Astrocyte (in vitro differentiated cells and primary cell): Measurements from ENCODE around the gene SPTBN5. TPM values are rescaled to one million over a fixed set of nuclear protein-coding genes. Genes with fewer than 3 reads are reported as not detected.

Source experiments
- DNase-seq: peaks from one replicate; pipeline ENCODE4 v3.0.0-alpha.2; 2010; ENCODE audit warnings: low read depth
- FAIRE-seq: peaks from 2 replicates; lab custom pipeline; 2011; peaks lifted over from hg19 to GRCh38; lab: Jason Lieb, UNC
- H2AFZ ChIP-seq: 2 replicates; pipeline ENCODE4 v1.6.0; 2012; ENCODE audit warnings: low read depth, low read length, inconsistent platforms
- H3K27ac ChIP-seq: 2 replicates; pipeline ENCODE4 v1.5.1; 2011; ENCODE audit warnings: low read depth, low read length, inconsistent platforms
- H3K27me3 ChIP-seq: 2 replicates; pipeline ENCODE4 v1.6.0; 2011; ENCODE audit warnings: low read length, inconsistent platforms; ENCODE audit not compliant: insufficient read depth
- H3K36me3 ChIP-seq: 2 replicates; pipeline ENCODE4 v1.5.1; 2011; ENCODE audit warnings: low read length, inconsistent platforms; ENCODE audit not compliant: insufficient read depth
- H3K4me1 ChIP-seq: 2 replicates; pipeline ENCODE4 v1.5.1; 2011; ENCODE audit warnings: low read length, inconsistent platforms; ENCODE audit not compliant: insufficient read depth
- H3K4me2 ChIP-seq: 2 replicates; pipeline ENCODE4 v1.6.0; 2012; ENCODE audit warnings: low read length, inconsistent platforms
- H3K4me3 ChIP-seq: 2 replicates; pipeline ENCODE4 v1.5.1; 2011; ENCODE audit warnings: low read depth, mild to moderate bottlenecking, low read length, inconsistent platforms; ENCODE audit not compliant: insufficient read depth
- H3K79me2 ChIP-seq: 2 replicates; pipeline ENCODE4 v1.6.0; 2012; ENCODE audit warnings: mild to moderate bottlenecking, low read length, inconsistent platforms; ENCODE audit not compliant: insufficient read depth
- H3K9ac ChIP-seq: 2 replicates; pipeline ENCODE4 v1.6.0; 2012; ENCODE audit warnings: mild to moderate bottlenecking, low read length, inconsistent platforms
- H3K9me3 ChIP-seq: 2 replicates; pipeline ENCODE4 v1.5.1; 2012; ENCODE audit warnings: low read depth, mild to moderate bottlenecking, low read length, inconsistent platforms; ENCODE audit not compliant: insufficient read depth
- H4K20me1 ChIP-seq: 2 replicates; pipeline ENCODE4 v1.6.0; 2012; ENCODE audit warnings: low read length, inconsistent platforms; ENCODE audit not compliant: insufficient read depth
- H3K27ac Mint-ChIP-seq: one replicate; pipeline ENCODE4 v1.8.0; 2021; ENCODE audit warnings: mild to moderate bottlenecking, mixed read lengths; ENCODE audit not compliant: unreplicated experiment
- H3K27me3 Mint-ChIP-seq: one replicate; pipeline ENCODE4 v1.8.0; 2021; ENCODE audit warnings: low read depth, mixed read lengths; ENCODE audit not compliant: unreplicated experiment
- H3K36me3 Mint-ChIP-seq: one replicate; pipeline ENCODE4 v1.8.0; 2021; ENCODE audit warnings: low read depth, mixed read lengths; ENCODE audit not compliant: unreplicated experiment
- H3K4me1 Mint-ChIP-seq: one replicate; pipeline ENCODE4 v1.8.0; 2021; ENCODE audit warnings: low read depth, mixed read lengths; ENCODE audit not compliant: unreplicated experiment
- H3K4me3 Mint-ChIP-seq: one replicate; pipeline ENCODE4 v1.8.0; 2021; ENCODE audit warnings: mild to moderate bottlenecking, moderate library complexity, mixed read lengths; ENCODE audit not compliant: unreplicated experiment
- H3K9me3 Mint-ChIP-seq: one replicate; pipeline ENCODE4 v1.8.0; 2021; ENCODE audit warnings: mild to moderate bottlenecking, mixed read lengths; ENCODE audit not compliant: unreplicated experiment
- CTCF ChIP-seq: IDR thresholded peaks from 2 replicates; pipeline ENCODE4 v1.5.1; 2011; ENCODE audit warnings: low read depth, mild to moderate bottlenecking, inconsistent platforms, low read length, moderate library complexity; ENCODE audit not compliant: insufficient read depth
- EZH2 ChIP-seq: IDR thresholded peaks from 2 replicates; pipeline ENCODE4 v1.6.1; 2012; ENCODE audit warnings: mild to moderate bottlenecking, low read length, inconsistent platforms; ENCODE audit not compliant: insufficient read depth
- total RNA-seq: library from RNA; stranded (reverse); gene quantifications from 2 replicates; pipeline ENCODE4 v1.2.1, GENCODE V29; 2021

The SPTBN5 gene
- total RNA-seq, 1 donor from 2014 or later, result 5.3 TPM

- Mint-ChIP-seq H3K9me3 (no peaks in the 10 kb centered on the region), H3K27ac (no peak overlapping the region), H3K4me3 (no peak overlapping the region), H3K4me1 (peaks cover 3% of the 10 kb centered on the region), H3K36me3 (peaks cover 22% of the 10 kb centered on the region), H3K27me3 (peaks cover 56% of the 10 kb centered on the region)
- H3K4me2 ChIP-seq, result peak overlapping the region; percentile 30
- H3K27me3 ChIP-seq, result peaks cover 10% of the 10 kb centered on the region
- DNase-seq (no peak), FAIRE-seq (no peak)
- H3K9ac ChIP-seq, result no peak overlapping the region
- TF ChIP-seq CTCF (no peak), EZH2 (no peak)
- H3K79me2 ChIP-seq, result no peaks in the 10 kb centered on the region
- no peak overlapping the region for H3K27ac ChIP-seq
- peaks cover 5% of the 10 kb centered on the region for H3K4me1 ChIP-seq
- H3K9me3 ChIP-seq, result no peaks in the 10 kb centered on the region
- no peaks in the 10 kb centered on the region for H3K36me3 ChIP-seq
- H4K20me1 ChIP-seq, result peaks cover 16% of the 10 kb centered on the region
- no peak overlapping the region for H3K4me3 ChIP-seq
- H2AFZ ChIP-seq, result peak overlapping the region; percentile 47
These were observed 12.3 kb downstream of the SPTBN5 start for GRCh38 chr15:41881550-41881919.

GRCh38 chr15:41881086-41881485 is 12.8 kb downstream of the SPTBN5 start:
- no peaks in the 10 kb centered on the region for H3K36me3 ChIP-seq
- FAIRE-seq (no peak), DNase-seq (no peak)
- H3K27me3 Mint-ChIP-seq, result peaks cover 58% of the 10 kb centered on the region
- H4K20me1 ChIP-seq, result peaks cover 16% of the 10 kb centered on the region
- H3K4me3 Mint-ChIP-seq, result no peak overlapping the region
- no peak overlapping the region for H3K4me2 ChIP-seq
- H3K27ac ChIP-seq, result no peak overlapping the region
- H3K36me3 Mint-ChIP-seq, result peaks cover 25% of the 10 kb centered on the region
- H2AFZ ChIP-seq, result no peak overlapping the region
- peaks cover 3% of the 10 kb centered on the region for H3K4me1 Mint-ChIP-seq
- H3K9ac ChIP-seq, result no peak overlapping the region
- no peaks in the 10 kb centered on the region for H3K79me2 ChIP-seq
- H3K27ac Mint-ChIP-seq, result no peak overlapping the region
- no peaks in the 10 kb centered on the region for H3K9me3 Mint-ChIP-seq
- TF ChIP-seq CTCF (no peak), EZH2 (no peak)
- no peaks in the 10 kb centered on the region for H3K9me3 ChIP-seq
- H3K27me3 ChIP-seq, result peaks cover 10% of the 10 kb centered on the region
- no peak overlapping the region for H3K4me3 ChIP-seq
- H3K4me1 ChIP-seq, result peaks cover 5% of the 10 kb centered on the region

- no peak overlapping the region for H3K27ac Mint-ChIP-seq
- TF ChIP-seq CTCF, result no peak
- TF ChIP-seq EZH2, result no peak
- peaks cover 3% of the 10 kb centered on the region for H3K4me1 Mint-ChIP-seq
These were observed 13.5 kb downstream of the SPTBN5 start for GRCh38 chr15:41880156-41880877.

More at GRCh38 chr15:41880156-41880877, 13.5 kb downstream of the SPTBN5 start:
- no peaks in the 10 kb centered on the region for H3K79me2 ChIP-seq
- no peaks in the 10 kb centered on the region for H3K9me3 Mint-ChIP-seq
- H3K4me3 Mint-ChIP-seq, result peak overlapping the region; percentile 46
- no peak overlapping the region for H3K4me2 ChIP-seq
- H3K4me3 ChIP-seq, result no peak overlapping the region
- no peak overlapping the region for H3K27ac ChIP-seq
- H3K9ac ChIP-seq, result no peak overlapping the region
- no peak for DNase-seq
- H3K36me3 Mint-ChIP-seq, result peaks cover 28% of the 10 kb centered on the region
- no peaks in the 10 kb centered on the region for H3K36me3 ChIP-seq
- peaks cover 14% of the 10 kb centered on the region for H3K27me3 ChIP-seq
- FAIRE-seq, result no peak
- H2AFZ ChIP-seq, result no peak overlapping the region
- peaks cover 62% of the 10 kb centered on the region for H3K27me3 Mint-ChIP-seq
- peaks cover 5% of the 10 kb centered on the region for H3K4me1 ChIP-seq
- H4K20me1 ChIP-seq, result peaks cover 16% of the 10 kb centered on the region
- H3K9me3 ChIP-seq, result no peaks in the 10 kb centered on the region
